Stimulated activated effector memory CD8-positive, alpha-beta T cell treated with anti-CD3 and anti-CD28 coated beads, Interleukin-12 subunit alpha, Interleukin-12 subunit beta, amount 100 ng/mL, for 72 hours (primary cell): ENCODE data around the gene BAHD1.

Experiments
- ATAC-seq: fragments of 150-1000 bp; cut with Tn5 transposase; 2 replicates; pipeline ENCODE4 v1.10.0; 2021
- DNase-seq, 2 donors: peaks; one replicate each; pipeline ENCODE4 v3.0.0; 2021 to 2022; ENCODE audit warnings: low spot score in 2 of 2
- H3K27ac Mint-ChIP-seq: one replicate; pipeline ENCODE4 v1.8.0; 2022; ENCODE audit warnings: mild to moderate bottlenecking, mixed read lengths
- H3K36me3 Mint-ChIP-seq: one replicate; pipeline ENCODE4 v1.8.0; 2022; ENCODE audit warnings: mild to moderate bottlenecking, mixed read lengths
- H3K4me1 Mint-ChIP-seq: one replicate; pipeline ENCODE4 v1.8.0; 2022; ENCODE audit warnings: mixed read lengths
- H3K4me3 Mint-ChIP-seq: one replicate; pipeline ENCODE4 v1.8.0; 2022; ENCODE audit warnings: mild to moderate bottlenecking, mixed read lengths
- H3K9me3 Mint-ChIP-seq: one replicate; pipeline ENCODE4 v1.8.0; 2022; ENCODE audit warnings: mixed read lengths

Gene BAHD1

DNA sequence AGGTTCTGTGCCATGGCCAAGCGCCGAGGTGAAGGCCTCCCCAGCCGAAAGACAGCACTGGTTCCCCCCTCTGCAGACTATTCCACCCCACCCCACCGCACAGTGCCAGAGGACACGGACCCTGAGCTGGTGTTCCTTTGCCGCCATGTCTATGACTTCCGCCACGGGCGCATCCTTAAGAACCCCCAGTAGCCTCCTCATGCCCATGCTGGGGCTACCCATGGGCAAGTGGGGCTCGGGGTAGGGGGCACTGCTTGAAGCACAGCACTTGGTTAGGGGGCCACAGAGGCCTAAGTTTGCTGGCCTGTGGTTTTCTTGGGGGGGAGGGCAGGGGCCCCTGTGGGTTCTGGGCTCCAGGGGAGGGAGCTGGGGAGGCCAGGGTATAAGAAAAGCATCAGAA is 25.2 kb downstream of the BAHD1 start:
- peak overlapping the region; percentile 52 for H3K27ac Mint-ChIP-seq
- H3K9me3 Mint-ChIP-seq, result no peaks in the 10 kb centered on the region
- H3K4me3 Mint-ChIP-seq, result no peak overlapping the region
- no peak for ATAC-seq
- peaks cover 6% of the 10 kb centered on the region for H3K4me1 Mint-ChIP-seq
- DNase-seq, result no peak
- peaks cover 22% of the 10 kb centered on the region for H3K36me3 Mint-ChIP-seq

DNA sequence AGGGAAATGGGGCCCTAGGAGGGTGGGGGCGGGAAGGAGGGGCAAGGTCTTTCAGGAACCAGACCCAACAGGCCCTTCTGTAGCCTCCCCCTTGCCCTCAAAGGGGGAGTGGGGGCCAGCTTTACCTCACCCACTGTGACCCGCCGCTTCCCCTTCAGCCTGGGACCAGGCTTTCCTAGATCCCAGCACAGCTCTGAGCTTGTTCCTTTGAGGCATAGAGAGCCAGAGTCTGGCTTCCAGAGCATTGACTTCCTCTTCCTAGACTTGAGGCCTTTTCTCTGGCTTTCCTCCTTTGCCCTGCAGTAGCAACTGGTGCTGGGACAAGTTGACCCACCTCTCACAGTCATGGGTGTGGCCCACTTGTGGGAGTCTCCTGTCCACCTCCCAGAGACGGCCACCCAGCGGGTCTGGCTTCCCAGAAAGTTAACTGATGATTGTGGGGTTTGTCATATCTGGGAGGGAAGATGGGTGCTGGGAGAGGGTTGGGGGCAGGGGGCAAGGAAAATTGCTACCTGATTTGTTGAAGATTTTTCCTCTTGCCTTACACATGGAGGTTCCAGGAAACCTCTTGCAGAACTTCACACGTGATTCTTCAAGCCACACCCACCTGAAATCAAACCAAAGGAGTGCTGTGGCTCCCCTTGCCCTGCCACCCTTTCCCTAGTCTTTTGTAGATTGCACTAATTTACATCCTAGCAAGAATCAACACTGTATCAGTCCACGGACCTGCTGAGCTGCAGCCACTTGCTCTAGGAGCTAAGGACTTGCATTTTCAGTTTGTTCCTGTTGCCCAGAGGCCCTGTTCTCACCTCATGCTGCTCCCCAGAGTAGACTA is 25.9 kb downstream of the BAHD1 start:
- no peak for ATAC-seq
- H3K36me3 Mint-ChIP-seq, result peaks cover 22% of the 10 kb centered on the region
- H3K27ac Mint-ChIP-seq, result peak overlapping the region; percentile 87
- H3K4me1 Mint-ChIP-seq, result peaks cover 8% of the 10 kb centered on the region
- DNase-seq, result no peak
- no peaks in the 10 kb centered on the region for H3K9me3 Mint-ChIP-seq
- H3K4me3 Mint-ChIP-seq, result no peak overlapping the region

DNA sequence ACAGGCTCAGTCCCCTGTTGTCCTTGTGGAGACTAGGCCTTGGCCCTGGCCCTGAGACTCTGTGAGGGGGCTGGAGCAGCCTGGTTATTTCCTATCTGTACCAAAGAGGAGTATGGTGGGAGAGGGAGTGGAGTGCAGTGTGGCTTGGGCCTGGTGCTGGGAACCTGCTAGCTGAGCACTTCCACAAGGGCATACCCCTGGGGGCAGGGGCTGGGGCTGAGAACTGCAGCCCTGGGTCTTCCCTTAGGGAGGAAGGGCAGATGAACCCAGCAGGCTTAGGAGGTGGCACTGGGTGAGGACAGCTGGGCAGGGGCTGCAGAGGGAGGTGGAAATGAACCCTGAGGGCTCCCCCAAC is 26.5 kb downstream of the BAHD1 start:
- H3K4me1 Mint-ChIP-seq, result peaks cover 14% of the 10 kb centered on the region
- H3K4me3 Mint-ChIP-seq, result no peak overlapping the region
- peaks cover 22% of the 10 kb centered on the region for H3K36me3 Mint-ChIP-seq
- no peak for ATAC-seq
- no peak for DNase-seq
- peak overlapping the region; percentile 87 for H3K27ac Mint-ChIP-seq
- no peaks in the 10 kb centered on the region for H3K9me3 Mint-ChIP-seq

DNA sequence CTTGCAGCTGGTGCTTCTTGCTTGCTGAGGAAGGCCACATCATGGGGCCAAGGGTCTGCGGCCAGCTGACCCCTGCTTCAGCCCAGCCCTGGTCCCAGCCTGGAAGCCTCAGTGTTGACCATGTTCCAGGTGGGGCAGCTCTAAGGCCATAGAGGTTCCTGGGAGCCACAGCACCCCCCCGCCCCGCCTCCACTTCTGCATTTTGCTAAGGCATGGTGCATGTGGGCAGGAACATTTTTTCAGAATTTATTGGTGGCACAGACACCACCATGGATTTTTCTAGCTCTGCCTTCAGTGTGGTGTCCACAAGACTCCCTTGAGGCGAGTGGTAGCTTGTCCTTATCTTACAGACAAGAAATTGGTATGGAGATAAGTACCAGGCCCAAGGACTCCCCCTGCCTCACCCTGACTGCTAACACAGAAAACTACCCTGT is 28.2 kb downstream of the BAHD1 start:
- peak overlapping the region; percentile 7 for H3K27ac Mint-ChIP-seq
- no peak overlapping the region for H3K4me3 Mint-ChIP-seq
- H3K36me3 Mint-ChIP-seq, result peaks cover 12% of the 10 kb centered on the region
- no peaks in the 10 kb centered on the region for H3K9me3 Mint-ChIP-seq
- ATAC-seq (no peak), DNase-seq (no peak)
- H3K4me1 Mint-ChIP-seq, result peaks cover 15% of the 10 kb centered on the region

DNA sequence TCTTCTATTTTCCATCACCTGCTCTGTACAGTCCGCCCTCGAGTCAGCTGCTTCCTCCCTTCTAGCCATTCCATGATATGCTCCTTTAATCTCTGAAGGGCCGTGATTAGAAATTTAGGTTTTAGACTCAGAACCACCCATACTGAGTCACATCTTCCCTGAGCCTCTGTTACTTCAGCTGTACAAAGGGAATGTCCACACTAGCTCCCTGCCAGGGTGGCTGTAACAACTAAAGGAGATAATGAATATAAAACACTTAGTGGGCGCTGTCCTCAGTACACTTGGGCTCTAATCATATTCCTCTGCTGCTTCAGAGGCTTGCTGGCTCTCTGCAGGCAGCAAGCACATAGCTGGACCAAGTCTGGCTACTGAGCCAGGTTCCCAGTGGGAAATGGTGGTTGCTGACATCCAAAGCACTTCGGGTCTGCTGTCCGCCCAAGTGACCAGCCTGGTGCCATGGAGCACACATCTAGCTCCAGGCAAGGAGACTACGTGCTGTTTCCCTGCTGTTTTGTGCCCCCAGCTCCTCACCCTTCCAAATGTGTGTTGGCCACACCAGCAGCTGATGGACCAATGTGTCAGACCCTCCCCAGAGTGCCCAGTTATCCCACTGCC is 29.1 kb downstream of the BAHD1 start:
- H3K36me3 Mint-ChIP-seq, result peaks cover 11% of the 10 kb centered on the region
- DNase-seq (no peak), ATAC-seq (no peak)
- H3K4me3 Mint-ChIP-seq, result peak overlapping the region; percentile 38
- H3K4me1 Mint-ChIP-seq, result peaks cover 15% of the 10 kb centered on the region
- H3K27ac Mint-ChIP-seq, result peak overlapping the region; percentile 7
- no peaks in the 10 kb centered on the region for H3K9me3 Mint-ChIP-seq

DNA sequence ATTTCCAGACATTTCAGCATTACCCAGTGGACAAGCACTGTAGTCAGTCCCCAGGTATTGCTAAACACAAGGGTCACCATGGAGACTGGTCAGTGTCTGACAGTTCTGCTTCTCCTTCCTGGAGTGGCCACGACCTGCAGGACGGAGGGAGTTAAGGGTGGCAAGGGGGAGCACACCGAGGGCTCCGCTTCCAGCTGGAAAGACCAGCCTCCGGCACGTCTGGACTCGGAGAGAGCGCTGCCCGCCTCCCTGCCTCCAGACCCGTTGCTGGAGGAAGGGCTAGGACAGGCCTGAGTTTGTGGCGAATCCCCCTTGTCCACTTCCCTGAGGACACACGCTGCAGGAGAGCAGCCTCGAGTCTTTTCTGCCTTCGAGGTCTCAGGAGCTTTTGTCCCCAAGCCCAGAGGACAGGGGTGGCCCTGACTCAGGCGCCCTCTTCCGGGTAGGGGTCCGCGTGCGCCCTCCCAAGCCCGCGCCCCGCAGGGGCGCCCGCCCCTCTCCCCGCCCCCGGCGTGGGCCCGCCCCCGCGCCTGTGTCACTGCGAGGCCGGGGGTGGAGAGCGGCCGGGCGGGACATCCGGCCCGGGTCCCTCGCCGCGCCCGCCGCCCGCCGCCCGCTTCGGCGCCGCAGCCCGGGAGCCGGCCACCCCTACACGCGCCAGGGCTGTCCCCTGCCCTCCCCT is 29.8 kb downstream of the BAHD1 start, which contains the start of gene CHST14:
Gene CHST14, plus strand, starts transcription at position 562 of the 682 bp plus-strand sequence. CDS start 230 bp downstream, outside the sequence.
- ATAC-seq (peak; percentile 79), DNase-seq (peak; percentile 35 to 73)
- H3K4me1 Mint-ChIP-seq, result peaks cover 15% of the 10 kb centered on the region
- H3K27ac Mint-ChIP-seq, result peak within 1 kb of the TSS; percentile 92
- peaks cover 6% of the 10 kb centered on the region for H3K36me3 Mint-ChIP-seq
- peak within 1 kb of the TSS; percentile 83 for H3K4me3 Mint-ChIP-seq
- H3K9me3 Mint-ChIP-seq, result no peaks in the 10 kb centered on the region

DNA sequence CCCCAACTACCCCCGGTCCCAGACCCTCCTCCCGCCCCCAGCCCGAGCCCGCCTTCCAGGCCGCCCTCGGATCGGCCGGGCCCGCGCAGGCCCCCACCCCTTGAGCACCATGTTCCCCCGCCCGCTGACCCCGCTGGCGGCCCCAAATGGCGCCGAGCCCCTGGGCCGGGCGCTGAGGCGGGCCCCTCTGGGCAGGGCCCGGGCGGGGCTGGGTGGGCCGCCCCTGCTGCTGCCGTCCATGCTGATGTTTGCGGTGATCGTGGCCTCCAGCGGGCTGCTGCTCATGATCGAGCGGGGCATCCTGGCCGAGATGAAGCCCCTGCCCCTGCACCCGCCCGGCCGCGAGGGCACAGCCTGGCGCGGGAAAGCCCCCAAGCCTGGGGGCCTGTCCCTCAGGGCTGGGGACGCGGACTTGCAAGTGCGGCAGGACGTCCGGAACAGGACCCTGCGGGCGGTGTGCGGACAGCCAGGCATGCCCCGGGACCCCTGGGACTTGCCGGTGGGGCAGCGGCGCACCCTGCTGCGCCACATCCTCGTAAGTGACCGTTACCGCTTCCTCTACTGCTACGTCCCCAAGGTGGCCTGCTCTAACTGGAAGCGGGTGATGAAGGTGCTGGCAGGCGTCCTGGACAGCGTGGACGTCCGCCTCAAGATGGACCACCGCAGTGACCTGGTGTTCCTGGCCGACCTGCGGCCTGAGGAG is 30.5 kb downstream of the BAHD1 start:
- peak overlapping the region; percentile 92 for H3K27ac Mint-ChIP-seq
- ATAC-seq (peak; percentile 62), DNase-seq (peak; percentile 27 to 67)
- H3K4me1 Mint-ChIP-seq, result peaks cover 15% of the 10 kb centered on the region
- peaks cover 5% of the 10 kb centered on the region for H3K36me3 Mint-ChIP-seq
- H3K9me3 Mint-ChIP-seq, result no peaks in the 10 kb centered on the region
- H3K4me3 Mint-ChIP-seq, result peak overlapping the region; percentile 83

DNA sequence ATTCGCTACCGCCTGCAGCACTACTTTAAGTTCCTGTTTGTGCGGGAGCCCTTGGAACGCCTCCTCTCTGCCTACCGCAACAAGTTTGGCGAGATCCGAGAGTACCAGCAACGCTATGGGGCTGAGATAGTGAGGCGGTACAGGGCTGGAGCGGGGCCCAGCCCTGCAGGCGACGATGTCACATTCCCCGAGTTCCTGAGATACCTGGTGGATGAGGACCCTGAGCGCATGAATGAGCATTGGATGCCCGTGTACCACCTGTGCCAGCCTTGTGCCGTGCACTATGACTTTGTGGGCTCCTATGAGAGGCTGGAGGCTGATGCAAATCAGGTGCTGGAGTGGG is 31.0 kb downstream of the BAHD1 start:
- H3K4me1 Mint-ChIP-seq, result peaks cover 10% of the 10 kb centered on the region

DNA sequence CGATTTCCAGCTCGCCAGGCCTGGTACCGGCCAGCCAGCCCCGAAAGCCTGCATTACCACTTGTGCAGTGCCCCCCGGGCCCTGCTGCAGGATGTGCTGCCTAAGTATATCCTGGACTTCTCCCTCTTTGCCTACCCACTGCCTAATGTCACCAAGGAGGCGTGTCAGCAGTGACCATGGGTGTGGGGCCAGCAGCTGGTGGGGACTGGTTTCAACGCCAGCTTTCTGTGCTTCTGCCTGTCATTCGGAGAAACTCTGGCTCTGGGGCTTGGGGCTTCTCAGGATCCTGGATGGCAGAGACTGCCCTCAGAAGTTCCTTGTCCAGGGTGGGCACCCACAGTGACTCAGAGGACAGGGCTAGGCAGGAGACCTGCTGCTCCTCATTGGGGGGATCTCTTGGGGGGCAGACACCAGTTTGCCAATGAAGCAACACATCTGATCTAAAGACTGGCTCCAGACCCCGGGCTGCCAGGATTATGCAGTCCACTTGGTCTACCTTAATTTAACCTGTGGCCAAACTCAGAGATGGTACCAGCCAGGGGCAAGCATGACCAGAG is 31.5 kb downstream of the BAHD1 start:
- no peak for DNase-seq
- no peaks in the 10 kb centered on the region for H3K36me3 Mint-ChIP-seq
- H3K27ac Mint-ChIP-seq, result peak overlapping the region; percentile 92
- H3K4me3 Mint-ChIP-seq, result peak overlapping the region; percentile 83
- ATAC-seq, result no peak
- H3K9me3 Mint-ChIP-seq, result no peaks in the 10 kb centered on the region
- peaks cover 9% of the 10 kb centered on the region for H3K4me1 Mint-ChIP-seq

More for the DNA sequence above, 31.0 kb downstream of the BAHD1 start:
- Mint-ChIP-seq H3K36me3 (peaks cover under 1% of the 10 kb centered on the region), H3K9me3 (no peaks in the 10 kb centered on the region), H3K4me3 (peak overlapping the region; percentile 83), H3K27ac (peak overlapping the region; percentile 92)
- DNase-seq, result no peak
- peak; percentile 27 for ATAC-seq

DNA sequence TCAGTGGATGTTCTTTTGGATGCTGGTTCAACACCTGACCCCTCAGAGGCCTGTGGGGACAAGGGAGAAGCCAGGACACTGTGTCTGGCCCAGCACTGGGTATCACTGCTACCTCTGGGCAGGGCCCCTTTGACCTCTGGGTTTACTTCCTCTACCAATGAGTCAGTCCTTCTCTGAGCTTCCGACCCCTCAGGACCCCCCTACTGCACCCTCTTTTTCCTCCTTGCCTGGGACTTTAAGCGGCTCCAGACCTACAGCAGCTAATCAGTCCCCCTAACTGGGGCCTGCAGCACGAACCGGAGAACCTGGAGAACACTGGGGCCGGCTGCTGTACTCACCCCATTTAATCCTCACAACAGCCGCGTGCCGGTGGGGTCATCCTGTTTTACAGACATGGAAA is 33.8 kb downstream of the BAHD1 start:
- Mint-ChIP-seq H3K36me3 (no peaks in the 10 kb centered on the region), H3K4me3 (no peak overlapping the region), H3K4me1 (peaks cover 9% of the 10 kb centered on the region), H3K9me3 (no peaks in the 10 kb centered on the region), H3K27ac (peak overlapping the region; percentile 32)
- no peak for DNase-seq
- ATAC-seq, result no peak

DNA sequence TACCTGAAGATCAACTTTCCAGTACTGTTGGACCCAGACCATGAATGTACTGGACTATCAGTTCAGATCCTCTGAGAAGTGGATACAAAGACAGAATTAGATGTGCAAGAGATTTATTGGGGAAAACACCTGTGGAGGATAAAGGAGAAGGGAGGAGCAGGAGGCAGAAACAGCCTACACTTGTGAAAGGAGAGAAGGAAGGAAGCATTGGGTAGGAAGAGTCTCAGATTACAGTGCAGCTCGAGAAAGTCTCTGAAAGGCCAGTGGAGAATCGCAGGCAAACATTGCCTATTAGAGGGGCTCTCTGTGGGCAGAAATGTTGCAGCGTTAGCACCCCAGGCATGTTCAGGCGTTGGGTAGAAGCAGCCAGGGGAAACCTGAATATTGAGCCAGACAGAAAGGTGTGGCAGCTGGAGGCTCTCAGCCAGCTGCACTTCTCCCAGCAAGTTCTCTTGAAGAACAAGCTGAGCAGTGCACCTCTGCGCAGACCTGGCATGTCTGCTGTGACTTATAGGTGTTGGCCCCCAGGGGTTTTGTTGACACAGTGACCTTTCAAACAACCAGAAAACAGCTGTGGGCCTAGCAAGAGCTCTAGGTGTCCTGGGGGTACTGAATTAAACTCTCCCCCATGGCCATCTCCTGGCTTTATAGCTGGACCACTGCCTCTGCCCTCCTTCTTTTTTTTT is 37.0 kb downstream of the BAHD1 start:
- DNase-seq, result no peak
- ATAC-seq, result no peak
- Mint-ChIP-seq H3K9me3 (no peaks in the 10 kb centered on the region), H3K27ac (peak overlapping the region; percentile 6), H3K36me3 (no peaks in the 10 kb centered on the region), H3K4me1 (no peaks in the 10 kb centered on the region), H3K4me3 (no peak overlapping the region)

DNA sequence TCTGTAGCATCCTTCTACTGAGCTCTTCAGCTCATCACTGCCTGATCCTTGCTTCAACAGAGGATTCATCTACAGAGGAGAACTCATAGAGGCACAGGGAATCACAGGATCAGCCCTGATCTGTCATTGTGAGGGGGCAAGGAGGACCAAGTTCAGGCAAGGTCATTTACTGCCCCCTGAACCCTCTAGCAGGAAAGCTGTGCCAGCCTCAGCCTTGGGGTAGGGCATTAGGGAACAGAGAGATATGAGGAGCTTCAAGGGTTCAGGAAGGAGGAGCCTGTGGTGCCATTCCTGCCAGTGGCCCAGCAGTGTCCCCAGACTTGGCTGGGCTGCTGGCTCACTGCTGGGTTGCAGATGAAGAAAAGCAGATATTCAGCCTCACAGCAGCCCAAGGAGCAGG is 38.3 kb downstream of the BAHD1 start:
- Mint-ChIP-seq H3K4me1 (no peaks in the 10 kb centered on the region), H3K36me3 (no peaks in the 10 kb centered on the region), H3K4me3 (no peak overlapping the region), H3K27ac (no peak overlapping the region), H3K9me3 (no peaks in the 10 kb centered on the region)
- DNase-seq (no peak), ATAC-seq (no peak)

DNA sequence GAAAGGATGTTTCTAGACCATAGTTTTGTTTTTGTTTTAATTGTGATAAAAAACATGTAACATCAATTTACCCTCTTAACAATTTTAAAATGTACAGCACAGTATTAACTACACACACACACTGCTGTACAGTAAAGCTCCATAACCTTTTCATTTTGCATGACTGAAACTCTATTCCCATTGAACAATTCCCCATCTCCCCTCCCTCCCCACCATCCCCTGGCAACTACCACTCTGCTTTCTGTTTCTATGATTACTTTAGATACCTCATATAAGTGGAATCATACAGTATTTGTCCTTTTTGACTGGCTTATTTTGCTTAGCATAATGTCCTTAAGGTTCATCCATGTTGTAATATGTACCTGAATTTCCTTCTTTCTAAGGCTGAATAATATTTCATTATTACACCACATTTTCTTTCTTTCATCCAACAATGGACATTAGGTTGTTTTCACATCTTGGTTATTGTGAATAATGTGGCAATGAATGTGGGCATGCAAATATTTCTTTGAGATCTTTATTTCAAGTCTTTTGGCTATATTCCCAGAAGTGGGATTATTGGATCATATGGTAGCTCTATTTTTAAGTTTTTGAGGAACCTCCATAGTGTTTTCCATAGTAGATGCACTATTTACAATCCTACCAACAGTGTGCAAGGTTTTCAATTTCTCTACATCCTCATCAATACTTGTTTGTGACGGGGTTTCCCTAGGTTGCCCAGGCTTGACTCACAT is 40.8 kb downstream of the BAHD1 start:
- H3K27ac Mint-ChIP-seq, result no peak overlapping the region
- no peak for ATAC-seq
- no peaks in the 10 kb centered on the region for H3K9me3 Mint-ChIP-seq
- DNase-seq, result no peak
- H3K4me3 Mint-ChIP-seq, result no peak overlapping the region
- H3K36me3 Mint-ChIP-seq, result no peaks in the 10 kb centered on the region
- H3K4me1 Mint-ChIP-seq, result no peaks in the 10 kb centered on the region

DNA sequence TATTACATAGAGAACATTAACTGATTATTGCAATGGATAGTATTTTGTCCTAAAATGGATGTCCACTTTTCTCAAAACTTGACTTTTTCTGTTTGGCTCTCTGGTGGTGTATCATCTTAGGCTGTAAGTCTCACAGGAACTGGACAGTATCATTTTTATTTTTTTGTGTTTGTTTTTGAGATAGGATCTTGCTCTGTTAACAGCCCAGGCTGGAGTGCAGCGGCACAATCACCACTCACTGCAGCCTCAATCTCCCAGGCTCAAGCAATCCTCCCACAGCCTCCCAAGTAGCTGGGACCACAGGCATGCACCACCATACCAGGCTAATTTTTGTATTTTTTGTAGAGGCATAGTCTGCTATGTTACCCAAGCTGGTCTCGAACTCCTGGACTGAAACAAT is 43.2 kb downstream of the BAHD1 start:
- Mint-ChIP-seq H3K4me3 (no peak overlapping the region), H3K27ac (no peak overlapping the region), H3K9me3 (no peaks in the 10 kb centered on the region), H3K36me3 (no peaks in the 10 kb centered on the region), H3K4me1 (no peaks in the 10 kb centered on the region)
- ATAC-seq, result no peak
- no peak for DNase-seq
